GM19328 (cell line): ENCODE results near the gene RACGAP1.
"Not testable (repeated sequence)": the region's sequence is repeated elsewhere in the genome, so short reads cannot be mapped to it uniquely, and the experiment has no call there.

Source experiments
- ATAC-seq: cut with Tn5 transposase; IDR thresholded peaks from one replicate; pipeline ENCODE4 v1.9.1; 2021; ENCODE audit warnings: mild to moderate bottlenecking, moderate library complexity; ENCODE audit not compliant: unreplicated experiment

Gene RACGAP1

DNA sequence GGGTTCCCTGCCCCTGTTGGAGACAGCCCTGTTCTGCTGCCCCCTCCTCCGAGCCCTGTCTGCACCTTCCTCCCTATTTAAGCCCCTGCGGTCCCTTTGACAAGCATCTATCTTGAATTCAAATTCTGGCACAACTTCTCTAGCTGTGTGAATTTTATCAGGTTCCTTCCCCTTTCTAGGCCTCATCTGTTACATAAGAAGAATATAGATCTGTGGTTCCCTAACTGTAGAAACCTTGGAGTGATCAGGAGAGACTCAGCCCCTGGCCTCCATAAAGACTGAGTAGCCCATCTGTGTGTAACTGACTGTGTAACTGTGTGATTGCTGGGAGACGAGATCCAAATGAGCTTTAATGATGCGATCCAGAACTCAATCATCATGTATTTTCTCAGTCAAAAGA lies 13.0 kb upstream of the RACGAP1 start:
- no peak for ATAC-seq

DNA sequence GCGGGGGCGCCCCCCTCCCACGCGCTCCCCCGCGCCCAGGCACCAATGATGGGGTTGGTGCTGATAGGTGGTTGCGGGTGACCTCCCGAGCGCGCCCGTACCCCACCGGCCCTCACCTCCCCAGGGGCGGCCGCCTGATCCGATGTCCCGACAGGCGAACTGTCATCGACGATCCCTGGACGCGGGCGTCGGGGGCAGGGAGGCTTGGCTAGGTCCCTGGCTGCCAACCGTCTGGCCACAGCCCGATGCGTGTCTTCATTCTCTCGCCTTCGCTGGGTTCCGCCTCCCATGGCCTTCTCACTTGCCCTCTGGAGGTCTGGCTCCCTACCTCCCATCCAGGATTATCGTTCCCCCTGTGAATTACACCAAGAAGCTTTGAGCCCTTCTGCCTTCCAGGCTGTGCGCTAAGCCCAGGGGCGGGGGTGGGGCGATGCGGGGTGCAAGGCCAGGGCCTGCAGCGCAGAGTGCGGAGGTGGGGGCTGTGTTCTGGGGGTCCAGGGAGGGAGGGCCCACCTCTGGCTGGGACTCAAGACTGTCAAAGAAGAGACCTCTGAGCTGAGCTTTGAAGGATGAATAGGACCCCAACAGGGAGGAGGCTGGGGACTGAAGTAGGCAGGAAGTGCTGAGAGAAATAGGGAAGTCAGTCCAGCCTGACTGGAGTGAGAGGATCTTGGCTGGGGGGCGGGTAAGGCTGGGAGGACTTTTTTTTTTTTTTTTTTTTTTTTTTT lies 7.7 kb upstream of the RACGAP1 start:
- no peak for ATAC-seq

DNA sequence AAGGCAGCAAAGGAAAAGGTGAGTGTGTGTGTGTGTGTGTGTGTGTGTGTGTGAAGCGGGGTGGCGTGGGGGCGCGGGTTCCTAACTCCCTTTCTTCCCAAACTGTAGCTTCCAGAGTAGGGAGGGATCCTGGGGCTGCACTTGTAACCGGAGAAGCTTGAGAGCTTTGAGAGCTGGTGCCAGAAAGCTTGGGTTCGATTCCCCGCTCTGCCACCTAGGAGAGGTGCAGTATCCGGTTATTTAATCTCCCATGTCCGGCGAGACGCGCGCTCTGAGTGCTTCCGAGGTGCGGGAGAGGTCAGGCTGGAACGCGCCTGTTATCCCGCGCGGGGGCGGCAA lies 7.2 kb upstream of the RACGAP1 start:
- ATAC-seq: no peak

DNA sequence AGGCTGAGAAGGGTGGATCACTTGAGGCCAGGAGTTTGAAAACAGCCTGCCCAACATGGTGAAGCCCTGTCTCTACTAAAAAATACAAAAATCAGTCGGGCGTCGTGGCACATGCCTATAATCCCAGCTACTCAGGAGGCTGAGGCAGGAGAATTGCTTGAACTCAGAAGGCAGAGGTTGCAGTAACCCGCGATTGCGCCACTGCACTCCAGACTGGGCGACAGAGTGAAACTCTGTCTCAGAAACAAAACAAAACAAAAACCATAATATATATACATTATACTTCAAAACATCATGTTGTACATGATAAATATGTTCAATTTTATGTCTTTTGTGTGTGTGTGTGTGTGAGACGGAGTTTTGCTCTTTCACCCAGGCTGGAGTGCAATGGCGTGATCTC lies 5.2 kb upstream of the RACGAP1 start:
- not testable (repeated sequence) for ATAC-seq

DNA sequence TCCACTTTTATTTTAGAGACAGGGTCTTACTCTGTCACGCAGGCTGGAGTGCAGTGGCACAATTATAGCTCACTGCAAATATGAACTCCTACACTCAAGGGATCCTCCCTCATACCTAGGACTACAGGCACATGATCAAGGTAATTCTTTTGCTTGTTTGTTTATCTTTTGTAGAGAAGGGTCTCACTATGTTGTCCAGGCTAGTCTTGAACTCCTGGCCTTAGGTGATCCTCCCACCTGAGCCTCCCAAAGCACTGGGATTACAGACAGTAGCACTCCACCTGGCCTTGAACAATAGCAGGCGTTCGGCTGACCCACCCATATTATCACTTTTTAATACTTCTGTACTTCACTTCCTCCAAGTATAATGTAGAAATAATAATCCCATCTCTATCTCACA lies 1.4 kb upstream of the RACGAP1 start:
- ATAC-seq: no peak

DNA sequence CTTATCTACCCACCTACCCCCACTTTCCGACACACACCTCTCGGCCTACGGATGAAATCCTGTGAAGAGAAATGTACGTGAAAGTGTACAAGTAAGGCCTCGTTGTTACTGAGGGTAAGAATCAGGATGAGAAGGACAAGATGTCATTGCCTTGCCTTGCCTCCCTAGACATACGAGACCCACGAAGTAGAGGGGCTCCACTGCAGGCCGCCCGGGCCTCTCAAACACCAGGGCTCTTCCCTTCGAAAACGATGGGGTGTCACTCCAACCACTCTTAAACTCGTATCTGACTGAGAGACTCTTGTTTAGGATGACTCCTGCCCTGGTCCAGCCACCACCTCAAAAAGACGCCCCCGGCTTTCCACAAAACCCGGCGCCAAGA lies 498 bp downstream of the RACGAP1 start:
- no peak for ATAC-seq

DNA sequence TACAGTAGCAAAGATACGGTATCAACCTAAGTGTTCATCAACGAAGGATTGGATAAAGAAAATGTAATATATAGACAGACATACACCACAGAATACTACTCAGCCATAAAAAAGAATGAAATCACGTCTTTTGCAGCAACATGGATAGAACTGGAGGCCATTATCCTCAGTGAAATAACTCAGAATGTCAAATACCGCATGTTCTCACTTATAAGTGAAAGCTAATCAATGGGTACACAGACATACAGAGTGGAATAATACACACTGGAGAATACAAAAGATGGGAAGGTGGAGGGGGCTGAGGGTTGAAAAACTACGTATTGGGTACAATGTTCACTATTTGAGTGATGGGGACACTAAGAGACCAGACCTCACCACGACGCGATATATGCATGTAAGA lies 1.1 kb downstream of the RACGAP1 start:
- no peak for ATAC-seq

DNA sequence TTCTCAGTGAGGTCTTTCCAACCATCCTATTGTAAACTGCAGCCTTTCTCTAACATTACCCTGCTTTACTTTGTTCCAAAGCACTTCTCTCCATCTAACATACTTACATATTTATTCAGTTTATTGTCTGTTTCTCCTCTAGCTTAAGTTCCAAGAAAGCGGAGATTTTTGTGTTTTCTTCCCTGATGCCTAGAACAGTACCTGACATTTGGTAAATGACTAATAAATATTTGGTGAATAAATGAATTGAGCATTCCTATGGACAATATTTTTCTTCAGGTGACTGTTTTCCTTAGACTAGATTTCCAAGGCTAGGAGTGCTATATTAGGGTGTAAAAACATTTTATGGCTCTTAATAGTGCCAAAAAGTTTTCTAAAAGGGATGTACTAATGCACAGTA lies 2.4 kb downstream of the RACGAP1 start:
- ATAC-seq: no peak

DNA sequence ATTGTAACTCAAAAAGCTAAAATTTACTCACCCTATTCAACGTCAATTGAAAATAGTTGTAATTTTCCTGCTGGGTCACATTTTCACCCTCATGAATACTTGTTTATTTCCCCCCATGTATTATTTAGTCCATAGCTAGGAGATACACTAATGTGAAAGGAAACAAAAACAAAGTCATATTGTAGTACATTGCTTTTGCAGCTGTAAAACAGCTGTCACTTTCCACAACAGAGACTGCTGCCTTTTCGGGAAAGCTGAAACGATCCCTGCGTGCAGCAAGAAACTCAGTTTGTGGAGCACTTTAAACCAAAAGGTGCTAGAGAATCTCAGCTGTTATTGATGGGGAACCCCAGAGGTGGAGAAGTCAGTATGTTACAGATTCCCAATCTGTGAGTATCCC lies 4.3 kb downstream of the RACGAP1 start:
- no peak for ATAC-seq

DNA sequence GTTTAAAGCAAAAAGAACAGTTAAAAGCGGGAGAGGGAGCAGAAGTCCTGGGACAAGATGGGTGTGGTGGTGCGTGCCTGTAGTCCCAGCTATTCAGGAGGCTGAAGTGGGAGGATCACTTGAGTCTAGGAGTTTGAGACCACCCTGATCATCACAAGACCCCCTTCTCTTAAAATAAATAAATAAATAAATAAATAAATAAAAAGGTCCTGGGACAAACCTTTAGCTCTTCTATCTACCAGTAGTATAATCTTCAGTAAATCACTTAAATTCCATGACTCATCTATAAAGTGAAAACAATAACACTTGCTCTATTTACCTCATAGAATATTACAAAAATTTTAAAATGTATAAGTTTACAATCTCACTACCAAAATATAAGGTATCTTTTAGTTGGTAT lies 5.8 kb downstream of the RACGAP1 start:
- ATAC-seq: no peak

DNA sequence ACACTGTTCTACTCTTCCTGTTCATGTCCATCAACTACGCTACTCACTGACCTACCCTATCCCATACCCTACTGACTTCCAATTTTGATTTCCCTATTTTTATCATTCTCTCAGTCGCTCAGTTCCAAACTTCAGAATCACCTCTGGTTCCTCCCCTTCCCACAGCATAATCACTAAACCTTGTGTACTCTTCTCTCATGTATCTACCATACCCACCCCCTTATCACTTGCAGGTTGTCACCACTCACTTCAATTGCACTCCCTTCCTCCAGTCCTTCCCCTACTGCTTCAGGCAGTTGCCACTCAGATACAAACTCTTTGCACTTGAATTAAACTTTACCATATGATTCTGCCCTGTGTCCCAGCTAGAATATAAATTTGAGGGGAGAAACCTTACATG lies 6.3 kb downstream of the RACGAP1 start:
- no peak for ATAC-seq

DNA sequence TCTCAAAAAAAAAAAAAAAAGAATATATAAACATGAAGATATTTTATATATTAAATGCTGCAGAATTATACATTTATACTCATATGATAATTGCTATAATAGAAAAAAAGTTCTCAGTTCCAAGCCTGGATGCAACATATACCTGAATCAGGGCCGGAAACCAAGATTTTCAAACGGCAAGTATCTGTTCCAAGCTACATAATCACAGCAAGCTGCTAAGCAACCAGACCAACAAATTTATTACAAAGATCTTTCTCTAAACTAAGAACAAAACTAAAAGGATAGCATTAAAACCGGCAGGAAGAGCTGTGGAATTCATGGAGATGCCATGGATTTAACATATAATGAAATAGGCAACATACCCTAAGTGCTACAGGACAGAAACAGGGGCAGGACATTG lies 7.1 kb downstream of the RACGAP1 start:
- no peak for ATAC-seq

DNA sequence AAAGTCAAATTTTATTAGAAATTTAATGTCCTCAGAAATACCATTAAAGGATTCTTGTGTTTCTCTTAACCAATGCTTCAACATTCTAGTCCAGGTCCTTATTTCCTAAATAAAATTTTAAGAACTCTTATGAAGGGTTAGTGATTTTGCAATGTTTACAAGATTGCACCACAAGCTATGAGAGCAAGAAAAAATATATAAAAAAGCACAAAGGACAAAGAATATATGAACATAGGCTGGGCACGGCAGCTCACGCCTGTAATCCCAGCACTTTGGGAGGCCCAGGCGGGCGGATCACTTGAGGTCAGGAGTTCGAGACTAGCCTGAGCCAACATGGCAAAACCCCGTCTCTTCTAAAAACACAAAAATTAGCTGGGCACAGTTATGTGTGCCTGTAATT lies 7.7 kb downstream of the RACGAP1 start:
- no peak for ATAC-seq

DNA sequence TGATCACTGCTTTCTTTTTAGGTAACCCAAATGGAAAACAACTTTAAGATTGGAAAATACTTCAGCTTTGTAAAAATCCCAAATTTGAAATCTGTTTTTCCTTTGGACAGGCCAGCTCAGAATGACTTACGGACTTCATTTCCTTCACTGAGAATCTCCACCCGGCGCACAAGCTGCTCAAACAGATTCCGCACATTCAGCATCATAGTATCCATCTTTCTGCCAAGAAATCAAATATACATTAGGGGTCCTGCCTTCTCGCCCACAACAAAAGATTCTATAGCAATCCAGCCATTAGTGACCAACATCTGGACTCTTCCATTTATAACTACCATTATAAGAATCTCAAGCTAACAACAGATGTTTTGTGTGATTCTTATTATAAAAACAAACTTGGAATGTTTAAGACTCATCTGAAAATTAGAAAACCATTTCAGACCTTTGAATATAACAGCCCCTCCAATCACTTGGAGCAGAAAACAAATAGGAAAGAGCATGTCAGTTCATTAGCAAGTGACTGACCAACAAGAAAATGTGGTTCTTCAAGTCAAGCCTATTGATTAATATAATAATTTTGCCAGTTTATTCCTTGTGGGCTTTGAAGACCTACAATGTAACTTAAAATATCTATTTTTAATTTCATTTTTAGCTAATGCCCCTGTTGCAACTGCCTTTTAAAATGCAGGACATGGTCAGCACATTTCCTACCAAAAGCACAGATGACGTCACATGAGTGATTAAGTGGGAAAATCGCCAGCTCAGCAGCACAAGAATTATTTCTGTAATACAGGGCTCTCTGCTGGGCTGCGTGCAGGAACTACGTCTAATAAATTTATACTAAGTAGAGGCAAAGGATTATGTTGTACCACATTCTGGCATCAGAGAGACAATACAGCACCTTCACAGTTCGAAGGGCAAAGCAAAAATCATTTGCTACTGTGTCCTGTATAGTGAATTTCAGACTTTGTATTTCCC lies 8.5 kb downstream of the RACGAP1 start:
- no peak for ATAC-seq

DNA sequence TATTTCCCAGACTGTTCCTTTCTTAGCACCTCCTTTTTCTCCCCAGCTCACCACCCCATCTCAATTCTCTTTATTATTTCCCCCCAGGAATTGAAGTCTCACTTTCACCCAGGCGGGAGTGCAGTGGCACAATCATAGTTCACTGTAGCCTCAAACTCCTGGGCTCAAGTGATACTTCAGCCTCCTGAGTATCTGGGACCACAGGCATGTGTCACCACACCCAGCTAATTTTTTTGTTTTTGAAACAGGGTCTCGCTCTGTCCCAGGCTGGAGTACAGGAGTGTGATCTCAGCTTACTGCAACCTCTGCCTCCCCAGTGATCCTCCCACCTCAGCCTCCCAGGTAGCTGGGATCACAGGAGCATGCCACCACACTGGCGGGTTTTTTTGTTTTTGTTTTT lies 11.0 kb downstream of the RACGAP1 start:
- no peak for ATAC-seq

DNA sequence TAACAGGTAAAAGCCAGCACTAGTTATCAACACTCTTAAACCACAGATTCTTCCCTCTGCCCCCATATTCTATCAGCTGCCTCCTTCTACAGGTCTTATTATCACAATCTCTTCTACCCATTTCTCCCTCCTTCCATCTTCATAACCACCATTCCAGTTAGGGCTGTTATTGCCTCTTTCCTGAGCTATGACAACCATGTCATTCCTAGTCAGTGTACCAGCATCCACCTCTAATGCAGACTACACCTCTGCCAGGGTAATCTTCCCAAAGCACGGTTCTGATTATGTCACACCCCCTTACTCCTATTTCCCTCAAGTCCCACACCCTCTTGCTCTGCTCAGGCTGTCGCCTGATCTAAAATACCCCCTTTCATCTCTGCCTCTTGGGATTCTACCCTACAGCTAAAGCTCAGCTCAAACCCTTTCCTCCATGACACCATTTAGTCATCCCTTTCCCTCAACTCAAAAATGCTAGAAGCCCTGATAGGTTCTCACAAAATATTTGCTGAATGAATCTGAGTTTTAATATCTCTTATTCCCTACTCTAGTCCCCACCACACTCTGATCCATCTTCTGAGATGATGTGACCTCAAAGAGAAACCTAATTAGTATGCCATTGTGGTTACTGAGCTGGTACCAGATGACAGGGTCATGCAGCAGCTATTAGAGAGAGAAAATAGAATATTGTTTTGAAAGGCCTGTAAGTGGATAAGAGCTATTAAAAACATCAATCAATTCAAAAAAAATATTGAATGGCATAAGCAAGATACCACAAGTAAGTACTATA lies 11.7 kb downstream of the RACGAP1 start:
- ATAC-seq: no peak

DNA sequence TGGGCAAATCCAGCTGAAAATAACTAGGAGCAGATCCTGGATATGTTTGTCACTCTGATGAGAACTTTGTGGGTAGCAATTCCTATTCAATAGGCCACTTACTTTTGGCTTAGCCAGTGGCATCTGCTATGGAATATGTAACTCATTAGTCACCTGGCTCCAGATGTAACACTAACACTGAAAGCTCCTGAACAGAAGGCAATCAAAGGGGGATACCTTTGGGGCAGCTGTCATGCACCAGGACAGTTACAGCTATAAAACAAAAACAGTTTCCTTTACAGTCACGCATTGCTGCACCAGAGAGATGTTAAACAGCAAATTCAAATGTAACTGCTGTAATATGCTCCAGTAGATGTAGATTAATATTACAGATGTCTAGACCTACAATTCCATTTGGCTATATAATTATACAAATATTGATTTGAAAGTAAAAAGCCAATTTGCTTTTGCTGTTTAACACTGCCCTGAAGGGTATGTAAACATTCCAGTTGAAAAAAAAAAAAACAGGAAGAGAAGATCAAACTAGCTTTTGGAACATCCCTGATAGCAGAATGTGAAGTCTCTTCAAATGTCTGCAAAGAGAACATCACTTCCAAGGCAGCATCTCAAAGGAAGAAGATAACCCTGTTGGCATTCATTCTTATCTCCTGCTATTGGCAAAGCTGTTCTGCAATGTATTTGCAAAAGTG lies 18.4 kb downstream of the RACGAP1 start:
- ATAC-seq: no peak

DNA sequence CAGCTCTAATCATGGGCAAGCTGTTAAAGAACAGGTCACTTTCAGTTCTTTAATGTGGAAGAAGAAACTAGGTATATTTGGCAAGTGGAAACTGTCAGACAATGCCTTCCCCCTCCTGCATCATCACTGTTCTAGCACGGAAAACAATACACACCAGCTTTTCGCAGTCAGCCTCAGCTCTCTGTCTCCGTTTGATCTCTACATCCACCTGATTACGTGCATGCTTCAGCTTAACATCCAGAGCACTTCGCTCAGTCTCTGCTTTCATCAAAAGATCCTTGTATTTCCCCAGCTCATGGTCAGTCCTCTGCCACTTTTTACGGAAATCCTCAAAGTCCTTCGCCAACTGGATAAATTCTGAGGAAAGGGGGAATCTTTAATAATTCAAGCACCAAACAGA lies 19.0 kb downstream of the RACGAP1 start:
- ATAC-seq: no peak

DNA sequence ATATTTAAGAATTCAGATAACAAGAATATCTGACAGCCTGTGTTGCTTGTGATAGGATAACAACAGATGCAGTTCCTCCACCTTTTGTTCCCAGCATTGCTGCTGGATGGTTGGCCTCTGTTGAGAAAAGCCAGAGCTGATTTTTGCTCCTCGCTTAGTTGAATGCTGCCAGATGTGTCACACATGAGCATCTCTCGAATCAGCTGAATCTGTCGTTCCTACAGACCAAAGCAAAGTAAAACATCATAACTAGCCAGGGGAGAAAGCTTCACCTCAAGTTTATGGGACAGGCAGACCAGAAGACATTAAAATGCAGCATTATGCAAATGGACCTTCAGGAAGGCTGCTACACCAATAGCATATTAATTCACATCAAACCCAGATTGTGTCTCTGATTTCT lies 20.1 kb downstream of the RACGAP1 start:
- ATAC-seq: no peak

DNA sequence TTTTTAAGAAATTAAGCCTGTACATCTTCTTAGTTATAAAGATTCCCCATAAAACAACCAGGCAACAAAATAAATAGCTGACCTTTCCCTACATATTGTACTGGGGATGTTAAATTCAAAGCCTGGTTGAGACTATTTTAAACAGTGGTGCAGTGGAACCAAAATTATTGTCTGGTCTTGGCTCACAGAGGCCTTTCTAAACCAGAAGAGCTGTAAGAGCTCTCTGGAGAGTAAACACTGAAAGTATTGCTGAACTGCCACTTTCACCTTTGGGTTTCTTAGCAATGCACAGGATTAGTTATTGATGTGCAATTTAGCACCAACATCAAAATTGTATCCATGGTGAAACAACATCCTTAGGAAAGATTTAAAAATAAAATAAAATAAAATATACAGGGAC lies 20.6 kb downstream of the RACGAP1 start:
- ATAC-seq: no peak

DNA sequence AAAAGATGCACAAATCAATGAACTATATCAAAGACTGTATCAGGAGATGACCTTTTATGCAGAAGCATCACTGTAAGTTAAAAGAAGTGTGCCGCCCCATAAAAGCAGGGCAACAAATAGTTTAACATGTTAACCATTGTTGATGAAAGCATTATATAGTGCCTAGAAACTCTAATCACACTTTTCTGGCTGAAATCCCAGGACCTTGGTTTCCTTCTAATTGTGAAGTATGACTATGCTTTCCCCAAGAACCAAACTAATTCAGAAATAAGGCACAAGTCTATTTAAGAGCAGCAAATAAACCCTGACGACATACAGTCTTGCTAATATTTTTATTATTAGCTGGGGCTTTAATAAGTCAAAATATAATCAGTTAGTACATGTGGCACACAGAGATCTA lies 21.7 kb downstream of the RACGAP1 start:
- no peak for ATAC-seq
